HG03064 (cell line): ENCODE data around the gene SMIM35.

ENCODE experiments used
- ATAC-seq: cut with Tn5 transposase; IDR thresholded peaks from one replicate; pipeline ENCODE4 v1.9.1; 2021; ENCODE audit warnings: low read depth; ENCODE audit not compliant: unreplicated experiment

The SMIM35 gene

DNA sequence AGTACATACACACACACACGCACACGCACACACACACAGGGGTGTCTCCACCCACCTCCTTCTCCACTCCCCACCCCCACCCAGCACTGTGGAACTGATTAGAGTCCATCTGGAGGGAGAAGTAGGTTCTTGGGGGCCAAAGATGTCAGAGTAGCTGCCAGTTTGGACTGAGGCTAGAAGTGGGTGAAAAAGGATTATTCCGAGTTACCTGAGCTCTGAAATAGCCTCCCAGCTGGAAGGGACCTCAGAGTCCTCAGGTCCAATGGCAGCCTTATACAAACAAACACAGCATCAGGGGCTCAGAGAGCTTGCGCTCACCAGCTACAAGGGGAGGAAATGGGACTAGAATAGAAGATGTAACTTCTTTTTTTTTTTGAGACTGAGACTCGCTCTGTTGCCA is 79.7 kb downstream of the SMIM35 start:
- ATAC-seq, result no peak

DNA sequence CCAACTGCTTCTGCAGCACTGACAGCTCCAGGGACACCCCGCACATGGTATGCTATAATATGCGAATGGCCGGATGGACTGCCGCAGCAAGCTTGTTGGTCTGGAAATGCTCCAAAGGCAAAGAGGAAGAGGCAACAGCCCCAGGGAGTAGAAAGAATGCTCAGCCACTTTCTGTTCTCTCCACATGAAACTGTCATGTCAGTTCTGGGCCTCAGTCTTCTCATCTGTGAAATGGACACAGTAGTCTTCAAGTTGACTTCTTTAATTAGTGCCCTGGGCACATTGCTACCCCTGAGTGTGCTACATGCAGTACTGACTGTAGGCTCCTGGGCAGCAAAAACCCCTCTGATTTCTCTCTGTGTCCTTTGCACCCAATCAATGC is 80.6 kb downstream of the SMIM35 start:
- no peak for ATAC-seq

DNA sequence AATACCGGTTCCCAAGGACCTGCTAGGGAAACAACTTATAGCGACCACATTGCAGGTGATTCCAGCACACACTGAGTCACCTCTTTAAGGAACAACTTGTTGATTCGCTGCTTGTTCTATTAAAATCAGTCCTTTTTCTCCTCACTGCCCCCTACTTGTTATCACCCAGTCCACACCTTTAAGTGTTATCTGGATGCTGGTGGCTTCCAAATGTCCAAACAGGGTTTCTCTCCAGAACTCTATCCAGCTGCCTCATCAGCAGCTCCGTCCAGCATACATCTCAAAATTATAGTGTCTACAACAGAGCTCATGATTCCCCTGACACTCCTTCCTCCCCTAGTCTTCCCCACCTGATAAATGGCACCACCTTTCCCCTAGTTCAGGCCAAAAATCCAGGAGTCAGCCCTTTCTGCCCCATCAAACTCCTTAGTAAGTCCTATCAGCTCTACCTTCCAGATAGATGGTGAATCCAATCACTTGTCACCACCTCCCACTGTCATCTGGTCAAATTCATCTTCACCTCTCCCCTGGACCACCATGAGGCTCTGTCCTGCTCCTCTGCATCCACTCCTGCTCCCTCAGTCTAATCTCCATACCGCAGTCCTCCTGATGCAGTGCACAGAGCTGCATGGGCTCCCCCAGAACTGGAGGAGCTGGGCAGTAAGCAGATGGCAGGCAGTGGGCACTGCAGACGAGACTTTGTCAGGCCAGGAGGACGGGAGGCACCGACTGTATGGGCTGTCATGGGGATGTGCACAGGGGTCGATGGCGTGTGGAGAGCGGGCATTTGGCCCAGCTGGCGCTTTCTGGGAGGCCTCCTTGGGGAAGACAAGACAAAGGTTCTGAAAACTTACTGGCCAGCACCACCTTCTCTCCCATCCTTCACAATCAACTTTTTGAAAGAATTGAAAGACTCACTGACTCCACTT is 81.3 kb downstream of the SMIM35 start:
- ATAC-seq, result no peak

DNA sequence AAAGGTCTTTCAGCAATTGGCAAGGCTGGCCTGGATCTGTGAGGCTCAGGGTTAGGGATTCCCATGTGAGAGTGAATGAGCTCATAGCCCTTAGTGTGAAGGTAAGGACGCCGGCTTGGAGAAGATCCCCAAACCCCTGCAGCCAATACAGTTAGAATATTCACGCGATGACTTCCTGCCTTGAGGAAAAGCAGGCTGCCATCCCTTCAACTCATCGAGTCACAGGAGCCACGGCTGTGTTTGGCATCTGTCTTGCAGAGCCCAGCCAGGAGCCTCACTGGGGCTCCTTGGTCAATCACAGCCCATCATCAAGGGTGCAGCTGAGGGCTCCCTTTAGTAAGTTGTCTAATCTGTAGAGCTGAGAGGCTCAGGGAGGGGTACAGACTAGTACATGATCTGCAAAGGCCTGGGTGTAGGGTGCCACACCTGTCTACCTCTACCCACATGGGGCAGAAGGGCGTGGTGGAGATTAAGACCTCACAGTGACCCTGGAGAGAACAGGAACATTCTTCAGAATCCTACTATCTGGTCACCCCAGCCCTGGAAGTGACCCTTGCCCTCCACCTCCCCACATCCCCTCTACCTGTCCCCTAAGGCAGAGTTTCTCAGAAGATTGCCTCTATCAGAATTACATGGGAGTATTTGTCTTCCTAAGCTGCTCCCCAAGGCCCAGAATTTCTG is 82.1 kb downstream of the SMIM35 start:
- no peak for ATAC-seq

DNA sequence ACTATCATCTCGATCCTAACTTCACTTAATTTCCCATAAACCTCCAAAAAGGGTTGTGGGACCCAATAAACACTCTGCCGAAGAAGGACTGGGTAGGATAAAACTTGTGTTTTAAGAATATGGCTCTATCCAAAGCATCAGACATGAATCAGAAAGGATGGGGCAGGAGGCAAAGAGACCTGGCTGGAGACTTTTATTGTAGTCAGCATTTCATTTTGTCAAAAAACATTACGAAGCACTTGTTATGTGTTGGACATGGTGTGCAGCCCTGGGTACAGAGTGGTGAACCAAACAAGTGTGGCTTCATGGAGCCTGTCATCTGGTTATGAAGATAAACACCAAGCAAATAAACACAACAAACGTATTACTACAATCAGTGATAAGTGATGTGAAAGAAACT is 83.3 kb downstream of the SMIM35 start:
- no peak for ATAC-seq

DNA sequence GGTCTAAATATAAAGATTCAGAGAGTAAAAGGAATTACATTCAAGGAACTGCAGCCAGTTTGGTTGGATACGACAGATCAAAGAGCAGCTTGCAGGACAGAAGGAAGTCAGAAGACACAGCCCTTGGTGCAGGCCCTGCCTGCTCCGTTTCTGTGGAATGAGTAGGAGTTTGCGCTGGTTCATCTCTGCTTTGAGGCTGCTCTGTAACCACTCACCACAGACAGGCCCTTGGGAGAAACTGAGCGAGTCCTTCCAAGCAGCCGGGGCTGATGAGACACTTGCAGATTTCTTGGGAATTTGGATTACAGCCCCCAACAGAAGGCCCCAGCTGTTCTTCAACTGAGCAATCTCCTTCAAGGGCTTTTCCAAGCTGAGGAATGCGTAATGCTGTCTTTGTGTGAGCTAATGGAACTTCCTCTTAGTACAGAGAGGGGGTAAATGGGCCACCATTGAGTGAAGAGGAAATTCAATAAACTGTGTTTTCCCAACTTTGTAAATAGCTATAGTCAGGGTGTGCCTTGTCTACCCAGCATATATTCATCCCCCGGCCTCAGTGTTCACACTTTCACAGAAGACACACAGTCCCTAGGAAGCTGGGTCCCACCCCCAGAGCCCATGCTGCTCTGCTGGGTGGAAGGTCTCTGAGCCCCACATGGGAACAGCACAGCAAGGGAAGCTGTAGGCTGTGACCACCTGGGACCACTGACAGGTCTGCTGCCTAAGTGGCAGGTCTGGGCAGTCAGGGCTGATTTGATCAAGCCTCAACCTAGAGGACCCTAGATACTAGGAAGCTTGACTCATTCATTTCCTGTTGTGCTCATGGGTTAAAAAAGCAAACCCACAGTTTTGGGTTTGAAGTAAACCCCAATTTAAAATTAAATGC is 84.0 kb downstream of the SMIM35 start:
- ATAC-seq, result no peak

DNA sequence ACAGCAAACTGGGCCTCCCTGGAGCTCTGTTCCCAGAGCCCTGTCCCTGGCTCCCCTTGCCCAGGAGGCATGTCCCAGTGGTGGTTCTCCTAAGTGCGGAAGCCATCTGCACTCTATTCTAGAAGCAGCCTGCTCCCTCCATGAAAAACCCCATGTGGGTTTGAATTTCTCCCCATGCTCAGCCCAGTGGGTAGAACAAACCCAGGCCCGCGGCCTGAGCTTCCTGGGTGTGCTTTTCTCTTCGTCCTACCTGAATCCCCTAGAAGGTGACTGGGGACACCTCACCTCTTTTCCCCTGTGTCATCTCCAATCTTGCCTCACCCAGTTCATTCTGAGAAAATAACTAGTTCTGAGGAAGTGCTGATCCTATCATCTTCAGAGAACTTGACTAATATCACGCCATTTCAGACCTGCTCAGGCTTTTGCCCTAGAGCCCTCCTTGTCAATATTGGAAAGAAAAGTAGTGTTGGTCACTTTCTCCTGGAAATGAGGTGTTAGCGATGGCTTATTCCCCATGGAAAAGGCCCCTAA is 84.7 kb downstream of the SMIM35 start:
- no peak for ATAC-seq

DNA sequence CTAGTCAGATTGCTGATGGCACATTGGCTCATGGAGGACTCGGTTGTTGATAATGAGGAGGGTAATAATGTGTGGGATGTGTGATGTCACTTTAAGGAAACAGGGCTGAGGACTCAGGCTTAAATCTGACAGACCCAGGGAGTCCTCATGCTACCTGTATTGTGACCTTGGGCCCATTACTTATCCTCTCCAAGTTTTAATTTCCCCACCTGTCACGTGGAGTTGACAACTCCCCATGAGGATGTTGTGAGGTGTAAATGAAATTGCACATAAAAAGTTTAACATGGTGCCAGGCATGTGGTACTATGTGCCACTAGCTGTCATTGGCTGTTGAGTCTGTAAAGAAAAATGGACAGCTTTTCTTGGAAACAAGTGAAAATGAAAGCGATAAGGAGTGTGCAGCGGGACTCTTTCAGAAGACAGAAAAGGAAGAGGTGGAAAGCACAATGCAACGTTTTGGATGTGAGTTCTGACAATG is 85.2 kb downstream of the SMIM35 start:
- no peak for ATAC-seq

DNA sequence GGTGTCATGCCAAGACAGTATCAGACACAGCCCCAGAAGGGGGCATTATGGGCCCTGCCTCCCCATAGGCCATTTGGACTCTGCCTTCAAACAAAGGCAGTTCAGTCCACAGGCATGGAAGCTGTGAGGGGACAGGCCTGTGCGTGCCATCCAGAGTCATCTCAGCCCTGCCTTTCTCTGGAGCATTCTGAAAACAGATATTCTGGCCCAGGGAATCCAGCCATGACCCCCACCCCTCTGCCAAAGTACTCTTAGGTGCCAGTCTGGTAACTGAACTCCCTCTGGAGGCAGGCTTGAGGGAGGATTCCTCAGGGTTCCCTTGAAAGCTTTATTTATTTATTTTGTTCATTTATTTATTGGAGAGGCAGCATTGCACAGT is 85.9 kb downstream of the SMIM35 start:
- ATAC-seq, result no peak

DNA sequence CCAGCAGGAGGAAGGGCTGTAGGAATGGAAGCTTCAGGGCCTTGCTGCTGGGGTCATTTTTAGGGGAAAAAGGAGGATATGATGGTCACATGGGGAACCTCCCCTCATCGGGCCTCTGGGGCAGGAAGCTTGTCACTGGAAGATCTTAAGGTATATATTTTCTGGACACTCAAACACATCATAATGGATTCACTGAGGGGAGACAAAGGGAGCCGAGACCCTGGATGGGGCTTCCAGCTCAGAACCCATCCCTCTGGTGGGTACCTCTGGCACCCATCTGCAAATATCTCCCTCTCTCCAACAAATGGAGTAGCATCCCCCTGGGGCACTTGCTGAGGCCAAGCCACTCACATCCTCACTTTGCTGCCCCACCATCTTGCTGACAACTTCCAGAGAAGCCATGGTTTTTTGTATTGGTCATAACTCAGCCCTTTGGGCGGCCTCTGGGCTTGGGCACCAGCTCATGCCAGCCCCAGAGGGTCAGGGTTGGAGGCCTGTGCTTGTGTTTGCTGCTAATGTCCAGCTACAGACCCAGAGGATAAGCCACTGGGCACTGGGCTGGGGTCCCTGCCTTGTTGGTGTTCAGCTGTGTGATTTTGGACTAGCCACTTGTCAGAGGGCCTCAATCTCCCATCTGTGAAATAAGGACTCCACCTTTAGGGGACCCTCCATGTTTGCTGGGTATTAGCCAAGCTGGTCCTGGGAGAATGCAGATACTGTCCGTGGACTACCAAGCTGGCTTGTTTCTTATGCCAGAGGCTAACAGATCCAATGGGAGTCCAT is 86.5 kb downstream of the SMIM35 start:
- ATAC-seq, result no peak

DNA sequence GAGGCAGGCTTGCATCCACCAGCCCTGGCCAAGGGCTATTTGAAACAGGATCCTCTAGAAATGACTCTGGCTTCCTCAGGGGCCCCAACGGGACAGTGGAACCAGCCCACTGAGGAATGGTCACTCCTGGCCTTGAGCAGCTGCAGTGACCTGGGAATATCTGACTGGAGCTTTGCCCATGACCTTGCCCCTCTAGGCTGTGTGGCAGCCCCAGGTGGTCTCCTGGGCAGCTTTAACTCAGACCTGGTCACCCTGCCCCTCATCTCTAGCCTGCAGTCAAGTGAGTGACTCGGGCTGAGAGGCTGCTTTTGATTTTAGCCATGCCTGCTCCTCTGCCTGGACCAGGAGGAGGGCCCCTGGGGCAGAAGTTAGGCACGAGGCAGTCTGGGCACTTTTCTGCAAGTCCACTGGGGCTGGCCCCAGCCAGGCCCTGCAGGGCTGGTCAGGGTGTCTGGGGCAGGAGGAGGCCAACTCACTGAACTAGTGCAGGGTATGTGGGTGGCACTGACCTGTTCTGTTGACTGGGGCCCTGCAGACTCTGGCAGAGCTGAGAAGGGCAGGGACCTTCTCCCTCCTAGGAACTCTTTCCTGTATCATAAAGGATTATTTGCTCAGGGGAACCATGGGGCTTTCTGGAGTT is 87.3 kb downstream of the SMIM35 start:
- ATAC-seq, result no peak

DNA sequence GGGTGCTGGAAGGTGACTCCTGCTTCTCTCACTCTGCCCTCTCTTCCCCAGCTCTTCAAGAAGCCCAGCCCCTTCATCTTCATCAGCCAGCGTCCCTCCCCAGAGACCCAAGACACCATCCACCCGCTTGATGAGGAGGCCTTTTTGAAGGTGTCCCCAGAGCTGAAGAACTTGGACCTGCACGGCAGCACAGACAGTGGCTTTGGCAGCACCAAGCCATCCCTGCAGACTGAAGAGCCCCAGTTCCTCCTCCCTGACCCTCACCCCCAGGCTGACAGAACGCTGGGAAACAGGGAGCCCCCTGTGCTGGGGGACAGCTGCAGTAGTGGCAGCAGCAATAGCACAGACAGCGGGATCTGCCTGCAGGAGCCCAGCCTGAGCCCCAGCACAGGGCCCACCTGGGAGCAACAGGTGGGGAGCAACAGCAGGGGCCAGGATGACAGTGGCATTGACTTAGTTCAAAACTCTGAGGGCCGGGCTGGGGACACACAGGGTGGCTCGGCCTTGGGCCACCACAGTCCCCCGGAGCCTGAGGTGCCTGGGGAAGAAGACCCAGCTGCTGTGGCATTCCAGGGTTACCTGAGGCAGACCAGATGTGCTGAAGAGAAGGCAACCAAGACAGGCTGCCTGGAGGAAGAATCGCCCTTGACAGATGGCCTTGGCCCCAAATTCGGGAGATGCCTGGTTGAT is 88.0 kb downstream of the SMIM35 start:
- no peak for ATAC-seq

DNA sequence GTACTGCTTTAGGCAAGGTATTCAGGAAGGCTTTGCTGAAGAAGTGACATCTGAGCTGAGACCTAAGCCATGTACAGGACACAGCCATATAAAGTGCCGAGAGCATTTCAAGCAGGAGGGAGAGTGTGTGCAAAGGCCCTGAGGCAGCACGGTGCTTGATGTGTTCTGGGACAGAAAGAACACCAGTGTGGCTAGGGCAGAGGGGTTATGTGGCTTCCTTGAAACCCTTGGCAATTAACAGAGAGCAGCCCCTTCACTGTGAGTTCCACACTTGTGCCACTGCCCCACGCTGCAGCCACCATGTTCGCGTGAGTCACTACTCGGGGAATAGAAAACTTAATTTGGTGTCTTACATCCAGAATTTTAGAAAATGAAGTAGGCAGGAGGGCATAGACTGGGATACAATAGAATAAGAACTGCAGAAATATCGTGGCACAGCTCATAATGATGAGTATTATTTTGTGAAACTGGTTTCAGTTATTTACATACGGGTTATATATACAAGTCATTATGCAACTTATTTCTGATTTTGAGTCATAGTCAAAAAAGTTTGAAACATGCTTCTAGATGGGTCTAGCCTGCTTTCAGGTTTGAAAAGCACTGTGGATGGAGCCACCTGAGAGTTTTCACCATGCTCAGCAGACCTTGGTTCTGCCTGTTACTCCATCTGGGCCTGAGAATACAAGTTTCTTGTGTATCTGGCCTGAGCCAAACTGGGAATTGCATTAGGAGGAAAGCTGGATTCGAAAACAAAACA is 88.8 kb downstream of the SMIM35 start:
- ATAC-seq, result peak; percentile 54

DNA sequence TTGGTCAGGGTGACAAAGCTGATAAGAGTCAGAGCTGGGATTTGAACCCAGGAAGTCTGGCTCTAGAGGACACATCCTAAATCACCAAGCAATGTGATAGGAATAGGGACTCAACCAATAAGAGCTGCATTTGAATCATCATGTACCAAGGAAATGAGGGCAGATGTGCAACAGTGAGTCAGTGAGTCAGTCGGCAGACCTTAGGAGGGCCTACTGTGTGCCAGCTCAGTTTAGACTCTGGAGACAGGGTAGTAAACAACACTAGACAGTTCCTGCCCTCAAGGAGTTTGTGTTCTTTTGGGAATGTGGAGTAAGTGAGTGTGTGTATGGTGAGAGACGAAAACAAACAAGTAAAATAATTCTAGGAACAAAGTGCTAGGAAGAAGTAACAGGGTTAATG is 89.4 kb downstream of the SMIM35 start:
- no peak for ATAC-seq

DNA sequence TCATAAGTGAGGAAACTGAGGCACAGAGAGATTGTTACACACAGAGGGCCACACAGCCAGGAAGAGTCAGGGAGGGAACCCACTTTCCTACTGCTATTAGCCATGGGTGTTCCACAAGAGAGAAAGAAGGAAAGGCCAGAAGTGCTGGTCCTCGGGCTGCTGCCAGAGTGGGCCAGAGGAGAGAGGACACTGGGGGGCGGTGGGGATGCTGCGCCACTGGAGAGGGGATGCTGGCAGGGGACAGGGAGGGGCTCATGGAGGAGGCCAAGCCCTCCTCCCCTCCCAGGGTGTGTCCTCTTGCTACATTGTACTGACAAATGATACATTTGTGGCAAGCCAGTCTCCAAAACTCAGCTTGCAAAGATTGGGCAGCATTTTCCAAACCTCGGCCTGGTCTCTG is 90.7 kb downstream of the SMIM35 start:
- no peak for ATAC-seq

DNA sequence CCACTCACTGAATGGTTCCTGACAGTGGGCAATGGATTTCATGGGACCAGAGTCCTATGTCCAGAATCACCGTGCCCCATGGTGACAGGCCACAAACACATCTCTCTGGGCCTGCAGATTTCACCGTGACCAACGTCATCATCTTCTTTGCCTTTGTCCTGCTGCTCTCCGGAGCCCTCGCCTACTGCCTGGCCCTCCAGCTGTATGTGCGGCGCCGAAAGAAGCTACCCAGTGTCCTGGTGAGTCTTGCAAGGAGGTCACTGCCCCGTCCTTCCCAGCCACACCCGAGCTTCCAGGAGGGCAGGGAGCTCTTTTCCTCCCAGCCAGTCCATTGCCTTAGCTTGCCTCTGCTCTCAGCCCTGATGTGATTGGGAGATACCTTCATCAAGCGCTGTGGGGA is 91.3 kb downstream of the SMIM35 start:
- ATAC-seq, result no peak

DNA sequence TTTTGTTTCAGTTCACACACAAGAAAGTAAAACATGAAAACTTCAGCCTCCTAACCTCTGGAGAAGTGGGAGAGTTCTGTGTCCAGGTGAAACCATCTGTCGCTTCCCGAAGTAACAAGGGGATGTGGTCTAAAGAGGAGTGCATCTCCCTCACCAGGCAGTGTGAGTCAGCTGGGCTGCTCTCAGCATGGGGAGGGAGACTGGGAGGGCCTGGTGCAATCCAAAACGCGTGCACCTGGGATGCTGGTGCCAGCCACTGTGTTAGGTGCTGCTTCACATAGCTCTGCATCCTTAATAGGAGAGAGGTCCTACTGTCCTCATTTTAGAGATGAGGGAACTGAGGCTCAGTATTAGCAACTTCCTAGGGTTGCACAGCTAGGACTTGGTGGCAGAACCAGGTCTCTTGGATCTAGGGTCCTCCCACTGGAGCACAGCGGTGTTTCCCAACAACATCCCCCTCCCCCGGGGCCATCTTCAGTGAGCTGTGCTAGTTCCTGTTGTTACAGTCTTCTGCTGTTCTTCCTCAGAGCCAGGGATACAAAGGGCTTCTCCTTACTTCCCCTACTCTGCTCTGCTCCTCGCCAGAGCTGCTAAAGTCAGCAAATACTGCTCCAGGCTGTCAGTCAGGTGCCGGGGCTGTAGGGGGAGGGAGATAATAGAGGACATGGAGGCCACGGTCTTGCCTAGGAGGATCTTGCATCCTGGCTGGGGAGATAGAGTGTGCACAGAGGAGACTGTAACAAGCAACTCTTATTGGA is 92.6 kb downstream of the SMIM35 start:
- ATAC-seq, result no peak
